HG02870 (cell line): Measurements from ENCODE around the gene LCORL.
"Not testable (repeated sequence)": the region's sequence is repeated elsewhere in the genome, so short reads cannot be mapped to it uniquely, and the experiment has no call there.

Source experiments
- ATAC-seq: cut with Tn5 transposase; IDR thresholded peaks from one replicate; pipeline ENCODE4 v1.9.1; 2021; ENCODE audit warnings: mild to moderate bottlenecking, moderate library complexity; ENCODE audit not compliant: unreplicated experiment

The LCORL gene

DNA sequence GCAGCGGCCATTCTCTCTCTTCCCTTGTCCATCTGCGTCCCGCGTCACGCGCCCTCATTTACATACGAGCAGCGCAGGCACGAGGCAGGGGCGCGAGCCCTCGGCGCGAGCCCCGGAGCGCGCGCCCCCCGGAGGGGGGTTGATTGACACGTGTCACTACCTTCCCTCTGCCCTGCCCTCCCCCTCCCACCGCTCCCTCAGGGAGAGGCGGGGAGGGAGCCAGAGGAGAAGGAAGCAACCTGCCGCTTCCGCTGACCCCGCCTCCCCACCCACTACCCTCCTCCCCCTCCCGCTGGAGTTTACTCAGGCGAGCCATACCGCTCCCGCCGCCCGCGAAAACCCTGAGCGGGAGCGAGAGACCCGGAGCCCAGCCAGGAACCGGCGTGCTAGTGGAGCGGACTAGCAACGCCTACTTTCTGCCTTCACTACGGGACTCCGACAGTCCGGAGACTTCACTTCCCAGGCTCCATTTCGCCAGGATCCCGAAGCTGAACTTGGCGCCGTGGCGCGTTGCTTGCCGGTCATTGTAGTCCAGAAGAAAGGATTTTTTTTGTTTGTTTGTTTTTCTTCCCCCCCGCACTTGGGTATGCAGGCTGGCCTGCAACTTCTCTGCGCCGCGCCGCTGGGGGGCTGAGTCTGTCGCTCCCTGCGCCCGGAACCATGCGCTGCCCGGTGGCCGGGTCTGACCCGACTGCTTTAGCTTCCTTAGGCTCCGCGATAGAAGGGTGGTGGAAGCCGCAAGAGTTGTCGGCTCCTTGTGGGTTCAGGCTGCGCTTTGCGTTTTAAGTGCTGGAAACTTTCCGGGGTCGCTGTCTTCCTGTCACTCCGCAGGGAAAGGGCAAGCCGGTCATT lies at the start of gene LCORL:
LCORL (minus strand) TSS at position 36 of the 852 bp plus-strand sequence; CDS start at position 32, 4 bp downstream.
- peak; percentile 69 for ATAC-seq

DNA sequence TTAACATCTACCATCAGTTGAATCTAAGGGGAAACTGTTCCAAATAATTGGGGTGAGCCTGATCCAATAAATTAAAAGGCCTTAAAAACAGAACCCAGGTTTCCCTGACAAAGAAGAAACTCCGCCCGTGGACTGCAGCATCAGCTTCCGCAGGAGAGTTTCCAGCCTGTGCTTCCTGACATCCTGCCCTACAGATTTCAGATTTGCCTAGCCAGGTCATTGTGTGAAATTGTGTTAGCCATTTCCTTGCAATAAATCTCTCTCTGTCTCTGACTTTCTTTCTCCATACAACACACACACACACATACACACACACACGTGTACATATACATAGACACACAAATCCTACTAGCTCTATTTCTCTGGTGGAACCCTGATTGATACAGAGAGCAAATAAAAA lies 48.3 kb upstream of the LCORL start:
- no peak for ATAC-seq

GRCh38 chr4:18067031-18067430 lies 45.5 kb upstream of the LCORL start:
- ATAC-seq, result no peak

DNA sequence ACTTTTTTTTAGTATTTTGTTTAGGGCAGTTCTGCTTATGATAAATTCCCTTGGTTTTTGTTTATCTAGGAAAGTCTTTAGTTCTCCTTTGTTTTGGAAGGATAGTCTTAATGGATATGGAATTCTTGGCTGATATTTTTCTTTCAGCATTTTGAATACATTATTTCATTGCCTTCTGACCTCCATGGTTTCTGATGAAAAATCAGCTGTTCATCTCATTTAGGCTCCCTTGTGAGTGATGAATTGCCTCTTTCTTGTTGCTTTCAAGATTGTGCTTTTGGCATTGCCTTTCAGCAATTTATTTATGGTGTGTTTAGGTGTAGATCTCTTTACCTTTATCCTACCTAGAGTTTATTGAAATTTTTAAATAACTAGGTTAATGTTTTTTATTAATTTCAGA lies 41.5 kb upstream of the LCORL start:
- ATAC-seq, result no peak

- ATAC-seq, result peak; percentile 88
Measured at GRCh38 chr4:18057821-18058533, 36.4 kb upstream of the LCORL start.

DNA sequence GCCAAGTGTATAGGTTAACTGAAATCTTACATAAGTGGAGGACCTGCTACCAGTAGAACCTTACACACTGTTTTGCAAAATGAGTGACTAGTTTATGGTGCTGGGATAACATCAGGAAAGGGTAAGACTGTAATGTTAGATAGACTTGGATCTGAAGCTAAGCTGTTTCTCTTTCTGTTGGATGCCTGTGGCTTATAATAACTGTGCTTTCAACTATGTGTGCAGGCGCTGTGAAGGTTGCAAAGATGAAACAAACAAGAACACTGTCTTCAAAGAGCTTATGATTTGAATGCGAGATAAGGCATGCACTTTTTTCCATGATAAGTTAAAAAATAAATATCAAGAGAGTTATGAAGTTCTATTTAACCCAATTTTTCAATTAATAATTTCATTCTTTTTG lies 34.5 kb upstream of the LCORL start:
- ATAC-seq, result no peak

DNA sequence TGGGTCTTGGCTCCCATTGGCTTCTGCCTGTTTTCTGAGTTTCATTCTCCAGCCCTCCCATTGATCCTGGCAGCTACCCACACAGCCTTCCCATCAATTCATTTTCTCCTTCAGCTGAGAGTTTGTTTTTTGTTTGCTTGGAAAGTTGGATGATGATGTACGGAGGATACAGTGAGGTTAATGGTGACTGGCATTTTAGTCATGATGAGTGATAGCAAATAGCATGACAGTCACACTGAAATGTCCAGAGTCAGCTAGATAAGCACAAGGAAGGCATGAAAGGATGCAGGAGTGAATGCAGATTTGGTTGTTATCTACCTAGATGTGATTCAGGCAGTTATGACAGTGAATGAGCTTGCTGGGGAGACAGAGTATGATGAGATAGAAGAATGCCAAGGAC lies 30.6 kb upstream of the LCORL start:
- no peak for ATAC-seq

DNA sequence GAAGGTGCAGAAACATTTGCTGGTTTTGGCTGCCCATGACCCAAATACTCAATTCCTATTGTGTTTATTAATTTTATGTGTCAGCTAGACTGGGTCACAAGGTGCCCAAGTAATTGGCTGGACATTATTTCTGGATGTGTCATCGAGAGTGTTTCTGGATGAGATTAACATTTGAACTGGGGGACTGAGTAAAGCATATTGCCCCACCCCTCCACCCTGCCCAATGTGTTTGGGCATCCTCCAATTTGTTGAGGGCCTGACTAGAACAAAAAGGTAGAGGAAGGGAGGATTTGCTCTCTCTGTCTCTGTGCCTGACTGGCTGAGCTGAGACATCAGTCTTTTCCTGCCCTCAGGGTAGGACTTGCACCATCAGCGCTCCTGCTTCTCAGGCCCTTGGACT lies 29.7 kb upstream of the LCORL start:
- no peak for ATAC-seq

DNA sequence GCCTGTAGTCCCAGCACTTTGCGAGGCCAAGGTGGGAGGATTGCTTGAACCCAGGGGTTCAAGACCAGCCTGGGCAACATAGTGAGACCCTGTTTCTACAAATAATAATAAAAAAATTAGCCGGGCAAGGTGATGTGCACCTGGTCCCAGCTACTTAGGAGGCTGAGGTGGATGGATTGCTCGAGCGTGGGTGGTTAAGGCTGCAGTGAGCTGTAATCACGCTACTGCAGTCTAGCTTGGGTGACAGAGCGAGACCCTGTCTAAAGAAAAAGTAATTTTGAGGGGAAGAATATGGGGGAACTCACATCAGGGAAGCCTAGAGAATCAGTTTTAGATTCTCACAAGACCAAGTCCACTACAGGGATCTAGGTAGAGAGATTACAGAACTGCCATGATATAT lies 28.9 kb upstream of the LCORL start:
- ATAC-seq, result no peak

GRCh38 chr4:18049446-18049845 lies 27.9 kb upstream of the LCORL start:
- no peak for ATAC-seq

DNA sequence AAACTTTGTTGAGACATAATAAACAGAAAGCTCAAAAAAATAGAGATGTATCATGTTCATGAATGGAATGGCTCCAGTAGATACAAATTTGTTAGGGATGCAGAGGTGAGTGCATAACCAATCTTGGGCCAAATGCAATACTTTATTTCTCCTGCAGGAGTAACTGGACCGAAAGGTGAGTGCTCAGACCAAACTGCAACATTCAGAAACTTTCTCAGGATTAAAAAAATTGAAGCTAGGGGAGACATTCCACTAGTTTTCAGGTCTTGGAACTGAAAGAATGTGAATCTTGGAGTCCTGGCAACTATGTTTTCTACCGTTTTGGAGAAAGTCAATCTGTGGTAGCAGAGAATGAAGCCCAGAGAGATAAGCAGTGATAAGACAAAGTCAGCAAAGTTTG lies 21.2 kb upstream of the LCORL start:
- no peak for ATAC-seq

GRCh38 chr4:18042012-18042411 lies 20.5 kb upstream of the LCORL start:
- ATAC-seq, result no peak

- no peak for ATAC-seq
Measured at GRCh38 chr4:18041114-18041513, 19.6 kb upstream of the LCORL start.

- no peak for ATAC-seq
Measured at GRCh38 chr4:18039113-18039512, 17.6 kb upstream of the LCORL start.

GRCh38 chr4:18036369-18036768 lies 14.8 kb upstream of the LCORL start:
- ATAC-seq, result not testable (repeated sequence)

DNA sequence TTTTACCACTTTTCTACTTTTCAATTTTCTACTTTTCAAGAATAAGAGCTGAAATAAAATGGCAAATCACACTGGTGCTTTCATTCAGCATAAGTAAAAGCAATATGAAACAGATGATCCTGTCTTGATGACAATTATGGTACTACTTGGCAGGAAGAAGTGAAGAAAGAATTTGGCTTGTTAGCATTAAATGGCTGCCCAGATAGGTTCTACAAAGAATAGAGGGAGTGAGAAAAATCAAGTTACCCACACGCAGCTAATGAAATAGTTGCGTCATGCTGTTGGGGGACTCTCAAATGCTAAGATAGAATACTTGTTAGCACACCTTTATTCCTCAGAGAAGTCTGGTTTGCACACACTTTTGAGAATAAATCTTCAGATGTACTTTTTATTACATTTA lies 12.5 kb upstream of the LCORL start:
- no peak for ATAC-seq

DNA sequence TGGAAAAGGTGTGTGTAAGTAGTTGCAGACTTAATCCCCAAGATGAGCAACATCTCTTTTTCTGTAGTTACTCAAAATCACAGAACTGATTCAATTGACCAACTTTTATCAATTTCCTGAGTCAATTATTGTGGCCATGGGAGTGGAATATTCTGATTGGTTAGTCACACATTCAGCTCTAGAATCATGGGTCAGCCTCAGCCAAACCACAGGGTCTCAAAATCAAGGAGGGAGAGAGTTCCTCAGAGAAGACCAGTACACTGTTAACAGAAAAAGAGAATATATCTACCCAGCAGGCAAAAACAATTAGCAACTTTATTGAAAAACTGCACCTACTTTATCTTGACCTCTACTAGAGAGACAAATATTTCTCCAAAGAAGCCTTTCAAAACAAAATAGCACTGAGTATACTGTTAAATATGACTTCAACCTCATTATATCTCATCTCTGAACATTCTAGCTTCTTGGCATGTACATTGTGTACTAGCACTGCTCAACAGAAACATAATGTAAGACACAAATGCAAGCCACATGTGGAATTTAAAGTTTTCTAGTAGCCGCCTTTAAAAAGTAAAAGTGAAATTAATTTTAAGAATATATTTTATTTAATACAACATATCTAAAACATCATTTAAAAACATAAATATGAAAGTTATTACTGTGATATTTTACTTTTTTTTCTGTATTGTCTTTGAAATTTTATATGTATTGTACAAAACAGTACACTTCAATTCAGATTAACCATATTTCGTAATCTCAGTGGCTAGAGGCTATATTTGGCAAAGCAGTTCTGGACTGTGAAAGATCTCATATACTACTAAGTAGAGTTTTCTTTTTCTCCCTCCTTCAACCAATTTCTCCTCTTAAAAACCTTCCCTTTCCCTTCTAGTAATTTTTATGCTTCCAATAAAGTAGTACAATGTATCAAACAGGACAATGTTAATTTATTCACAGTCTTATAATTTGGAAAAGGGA lies 11.8 kb upstream of the LCORL start:
- ATAC-seq, result no peak

DNA sequence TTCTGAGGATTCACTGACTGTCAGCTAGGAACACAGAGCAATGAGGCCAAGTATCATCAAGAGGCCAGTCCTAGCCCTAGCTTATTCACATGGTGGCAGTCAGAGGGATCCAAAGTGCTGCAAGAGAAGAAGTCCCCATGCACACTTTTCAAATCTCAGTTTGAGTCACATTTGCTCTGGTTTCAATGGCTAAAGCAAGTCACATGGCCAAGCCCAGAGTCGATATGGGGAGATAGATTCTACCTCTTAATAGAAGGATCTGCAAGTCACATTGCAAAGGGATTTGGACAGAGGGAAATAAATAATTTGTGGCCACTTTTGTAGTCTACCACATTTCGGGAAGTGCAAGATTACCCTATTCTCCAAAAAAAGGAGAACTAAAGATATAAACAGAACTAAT lies 3.7 kb upstream of the LCORL start:
- peak; percentile 7 for ATAC-seq

GRCh38 chr4:18022572-18023050 lies 1.1 kb upstream of the LCORL start:
- no peak for ATAC-seq

DNA sequence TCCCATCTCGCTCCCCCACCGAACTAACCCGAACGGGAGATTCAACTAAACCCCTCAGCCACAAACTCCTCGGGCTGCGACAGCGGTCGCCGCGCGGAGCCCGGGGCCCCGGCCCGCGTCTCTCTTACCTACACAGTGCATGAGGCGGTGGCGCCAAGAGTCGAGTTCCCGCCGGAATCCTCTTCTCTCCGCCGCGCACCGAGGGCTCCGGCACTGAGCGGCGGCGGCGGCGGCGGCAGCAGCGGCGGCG lies 160 bp downstream of the LCORL start:
- ATAC-seq, result peak; percentile 2
